Activated CD8-positive, alpha-beta memory T cell treated with anti-CD3 and anti-CD28 coated beads for 4 hours (primary cell): ENCODE data around the gene CD3D.
A peak's percentile ranks its signal among the peaks of the same experiment; 100 is the strongest.

ENCODE experiments used
- DNase-seq, 2 donors: peaks; one replicate each; pipeline ENCODE4 v3.0.0-alpha.2; 2020; ENCODE audit warnings: low read depth in 2 of 2

The CD3D gene

DNA sequence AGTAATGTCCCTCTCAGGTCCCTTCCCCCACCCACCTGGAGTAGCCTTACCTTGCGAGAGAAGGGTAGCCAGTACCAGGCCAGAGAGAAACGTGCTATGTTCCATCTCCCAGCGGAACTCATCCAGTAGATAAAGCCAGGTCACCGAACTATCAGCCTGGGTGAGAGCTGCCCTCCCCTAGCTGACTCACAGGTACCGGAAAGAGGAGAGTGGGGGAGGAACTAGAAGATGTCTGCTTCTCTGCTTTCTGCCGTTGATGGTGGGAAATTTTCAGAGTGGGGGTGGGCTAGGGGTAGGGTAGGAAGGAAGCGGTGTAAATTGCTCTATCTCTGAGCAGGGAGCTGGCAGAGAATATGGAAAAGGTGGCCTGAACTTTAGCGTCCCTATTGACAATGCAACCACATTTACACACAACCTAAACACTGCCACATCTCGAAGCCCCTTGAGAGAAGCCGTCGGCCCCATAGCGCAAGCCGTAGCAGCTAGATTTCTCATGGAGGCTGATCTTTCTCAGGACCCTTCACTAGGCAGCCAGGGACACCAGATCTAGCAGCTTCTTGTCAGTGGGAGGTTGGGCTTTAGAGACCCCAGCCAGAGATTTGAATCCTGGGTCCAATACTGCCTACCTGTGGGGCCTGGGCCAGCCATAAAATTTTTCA, at the start of gene CD3D:
Gene CD3D (minus strand): TSS at position 203 of the 659 bp plus-strand sequence. CDS start 98 bp downstream, at position 105.
- peak; percentile 30 to 62 for DNase-seq

GRCh38 chr11:118383657-118384056, 41.2 kb upstream of the CD3D start:
- DNase-seq: no peak

- no peak for DNase-seq
Measured at GRCh38 chr11:118382954-118383353, 40.4 kb upstream of the CD3D start.

DNA sequence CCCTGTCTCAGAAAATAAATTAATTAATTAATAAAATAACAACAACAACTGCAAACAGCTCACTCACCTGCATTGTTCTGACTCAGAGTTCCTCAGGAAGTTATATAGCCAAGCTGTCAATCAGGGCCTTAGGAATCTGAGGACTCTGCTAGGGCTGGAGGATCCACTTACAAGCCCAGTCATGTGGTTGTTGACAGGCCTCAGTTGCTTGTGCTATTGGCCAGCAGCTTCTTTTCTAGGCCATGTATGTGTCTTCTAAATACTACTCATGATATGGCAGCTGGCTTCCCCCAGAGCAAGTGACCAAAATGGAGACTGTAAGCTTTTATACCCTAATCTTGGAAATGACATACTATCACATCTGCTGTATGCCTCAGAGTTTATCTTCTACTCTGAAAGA, 38.1 kb upstream of the CD3D start:
- DNase-seq: no peak

GRCh38 chr11:118379497-118379896, 37.0 kb upstream of the CD3D start:
- no peak for DNase-seq

GRCh38 chr11:118375978-118376377, 33.5 kb upstream of the CD3D start:
- DNase-seq: no peak

DNA sequence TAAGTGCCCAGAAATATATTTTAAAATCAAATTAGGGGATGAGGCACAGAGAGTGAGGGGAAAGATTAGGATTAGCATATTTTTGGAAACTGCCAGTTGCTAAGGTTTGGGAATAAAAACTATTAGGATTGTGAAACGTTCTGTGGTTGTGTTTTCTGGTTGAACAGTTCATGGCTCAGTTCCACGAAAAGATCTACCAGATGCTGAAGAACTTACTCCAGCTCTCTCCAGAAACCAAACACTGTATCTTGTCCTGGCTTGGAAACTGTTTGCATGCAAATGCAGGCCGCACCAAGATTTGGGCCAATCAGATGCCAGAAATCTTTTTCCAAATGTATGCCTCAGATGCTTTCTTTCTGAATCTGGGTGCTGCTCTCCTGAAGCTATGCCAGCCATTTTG, 32.2 kb upstream of the CD3D start:
- DNase-seq: no peak

DNA sequence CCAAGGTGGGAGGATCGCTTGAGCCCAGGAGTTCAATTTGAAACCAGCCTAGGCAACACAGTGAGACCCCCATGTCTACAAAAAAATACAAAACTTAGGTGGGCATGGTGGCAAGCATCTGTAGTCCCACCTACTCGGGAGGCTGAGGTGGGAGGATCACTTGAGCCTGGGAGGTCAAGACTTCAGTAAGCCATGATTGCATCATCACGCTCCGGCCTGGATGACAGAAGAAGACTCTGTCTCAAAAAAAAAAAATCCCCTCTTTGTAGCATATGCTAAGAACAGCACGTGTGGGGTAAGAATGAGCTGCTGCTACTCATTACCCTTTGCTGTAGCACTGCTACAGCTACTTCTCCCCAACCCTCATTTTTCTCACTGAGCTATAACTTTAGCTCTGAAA, 31.4 kb upstream of the CD3D start:
- no peak for DNase-seq

DNA sequence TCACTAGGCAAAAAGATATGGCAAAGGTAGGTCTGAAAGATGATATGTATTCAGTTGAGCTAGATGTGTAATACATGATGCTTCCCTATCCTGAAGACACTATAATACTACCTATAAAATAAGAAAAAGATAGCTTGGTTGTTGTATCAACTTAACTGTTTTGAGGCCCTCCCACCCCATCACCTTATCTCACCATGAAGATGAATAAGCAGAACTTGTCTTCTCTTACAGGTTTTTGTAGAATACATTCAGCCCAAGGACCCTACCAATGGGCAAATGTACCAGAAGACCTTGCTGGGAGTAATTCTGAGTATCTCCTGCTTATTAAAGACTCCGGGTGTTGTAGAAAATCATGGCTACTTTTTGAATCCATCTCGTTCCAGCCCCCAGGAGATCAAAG, 30.8 kb upstream of the CD3D start:
- DNase-seq: no peak

GRCh38 chr11:118370774-118371173, 28.3 kb upstream of the CD3D start:
- DNase-seq: no peak

DNA sequence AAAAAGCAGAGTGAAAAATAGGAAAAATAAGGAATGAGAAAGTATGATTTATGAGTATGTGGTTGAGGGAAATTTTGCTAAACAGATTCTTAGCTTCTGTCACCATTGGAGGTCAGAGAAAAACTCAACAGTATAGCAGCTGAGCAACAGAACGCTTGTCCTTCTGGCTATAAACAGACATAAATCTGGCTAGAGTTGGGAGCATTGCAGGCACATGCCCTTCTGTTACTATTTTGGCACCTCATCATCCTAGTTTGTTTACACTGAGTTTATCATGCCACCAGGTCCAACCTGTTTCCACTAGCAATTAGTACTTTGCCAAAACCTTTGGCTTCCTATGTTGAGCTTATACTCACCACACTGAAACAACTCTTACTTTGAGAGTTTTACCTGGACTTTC, 23.8 kb upstream of the CD3D start:
- no peak for DNase-seq

- DNase-seq: no peak
Measured at GRCh38 chr11:118364956-118365615, 22.6 kb upstream of the CD3D start.

DNA sequence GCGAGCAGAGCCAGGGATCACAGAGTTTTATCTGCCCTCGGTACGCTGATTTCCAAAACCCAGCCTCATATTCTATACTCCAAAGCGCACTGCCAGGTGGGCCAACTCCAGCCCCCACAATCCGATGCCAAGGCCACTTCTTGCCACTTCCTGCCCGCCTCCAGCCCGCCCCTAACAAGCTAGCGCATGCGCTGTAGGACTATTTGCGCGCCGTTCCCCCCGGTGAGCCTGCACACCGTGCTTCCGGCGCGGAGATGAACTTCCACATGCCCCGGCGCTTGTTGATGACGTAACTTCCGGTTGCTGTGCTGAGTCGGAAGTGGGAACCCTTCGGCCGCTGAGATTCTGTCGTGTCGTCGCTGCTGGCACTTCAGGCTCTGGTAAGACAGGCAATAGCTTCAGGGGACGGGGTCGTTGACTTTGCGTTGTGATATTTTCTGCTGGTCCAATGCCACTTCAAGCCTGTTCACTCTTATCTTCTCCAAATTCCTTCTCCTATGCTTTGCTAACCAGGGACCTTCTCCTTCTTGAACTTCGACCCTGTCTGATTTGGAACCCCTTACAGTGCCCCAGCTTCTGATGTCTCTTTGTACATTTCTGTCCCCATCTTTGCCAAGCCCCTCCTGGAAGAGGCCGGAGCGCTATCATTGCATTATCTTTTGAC, 16.9 kb upstream of the CD3D start, which contains the start of gene UBE4A:
Gene UBE4A (plus strand): TSS at position 306 of the 664 bp plus-strand sequence. CDS start 5,481 bp downstream, outside the sequence.
- DNase-seq: peak; percentile 98

DNA sequence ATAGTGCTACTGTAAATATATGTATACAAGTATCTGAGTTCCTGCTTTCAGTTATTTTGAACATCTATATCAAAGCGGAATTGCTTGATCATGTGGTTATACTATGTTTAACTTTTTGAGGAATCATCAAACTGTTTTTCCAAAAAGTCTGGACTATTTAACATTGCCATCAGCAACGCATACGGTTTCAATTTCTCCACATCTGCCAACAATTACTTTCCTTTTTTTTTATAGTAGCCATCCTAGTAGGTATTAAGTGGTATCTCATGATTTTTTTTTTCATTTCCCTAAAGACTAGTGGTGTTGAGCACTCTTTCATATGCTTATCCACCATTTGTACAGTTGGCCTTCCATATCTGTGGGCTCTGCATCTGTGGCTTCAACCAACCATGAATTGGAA, 15.6 kb upstream of the CD3D start:
- DNase-seq: no peak

GRCh38 chr11:118353084-118353710, 10.7 kb upstream of the CD3D start:
- DNase-seq: no peak

GRCh38 chr11:118349475-118349874, 7.0 kb upstream of the CD3D start:
- DNase-seq: no peak

GRCh38 chr11:118343981-118344515, 1.5 kb upstream of the CD3D start, which contains the start of gene CD3G:
Gene CD3G (plus strand): TSS chr11:118344344. CDS start chr11:118344424, 80 bp downstream.
- peak; percentile 30 to 39 for DNase-seq

DNA sequence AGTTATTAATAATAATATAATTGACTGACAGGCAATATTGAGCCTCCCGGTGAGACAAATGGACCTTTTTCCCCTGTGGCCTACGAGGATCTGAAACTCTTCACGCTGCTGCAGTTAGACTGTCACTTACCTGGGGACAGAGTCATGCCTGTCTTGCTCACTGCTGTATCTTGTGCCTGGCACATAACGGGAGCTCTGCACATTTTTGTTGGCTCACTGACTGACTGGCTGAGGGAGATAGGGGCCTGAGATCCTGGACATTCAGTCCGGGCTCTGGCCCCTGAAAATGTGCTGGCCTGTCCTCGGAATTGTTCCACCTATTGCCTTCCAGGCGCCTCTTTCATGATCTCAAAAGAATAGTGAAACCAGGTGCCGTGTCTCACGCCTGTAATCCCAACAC, 743 bp upstream of the CD3D start:
- no peak for DNase-seq

DNA sequence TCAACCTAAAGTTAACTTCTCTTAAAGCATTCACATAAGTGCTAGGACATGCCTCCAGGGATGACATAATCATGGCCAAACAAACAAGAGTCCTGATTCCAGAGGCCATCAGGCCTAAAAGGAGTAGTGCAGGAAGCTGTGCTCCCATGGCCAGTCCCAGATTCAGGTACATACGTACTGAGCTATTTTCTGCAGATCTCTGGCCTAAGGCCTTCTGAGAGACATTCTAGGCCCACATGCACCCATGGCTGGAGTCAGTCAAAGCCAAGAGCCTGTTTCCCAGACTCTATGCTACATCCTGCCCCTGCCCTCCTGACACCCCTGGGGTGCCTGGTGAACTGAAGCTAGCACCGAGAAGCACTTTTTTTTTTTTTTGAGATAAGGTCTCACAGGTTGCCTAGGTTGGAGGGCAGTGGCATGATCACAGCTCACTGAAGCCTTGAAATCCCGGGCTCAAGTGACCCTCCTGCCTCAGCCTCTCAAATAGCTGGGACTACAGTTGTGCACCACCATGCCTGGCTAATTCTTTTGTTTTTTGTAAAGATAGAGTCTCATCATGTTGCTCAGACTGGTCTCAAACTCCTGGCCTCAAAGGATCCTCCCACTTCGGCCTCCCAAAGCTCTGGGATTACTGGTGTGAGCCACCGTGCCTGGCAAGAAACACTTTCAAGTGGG, 553 bp downstream of the CD3D start:
- no peak for DNase-seq

GRCh38 chr11:118341261-118341660, 1.2 kb downstream of the CD3D start:
- no peak for DNase-seq

DNA sequence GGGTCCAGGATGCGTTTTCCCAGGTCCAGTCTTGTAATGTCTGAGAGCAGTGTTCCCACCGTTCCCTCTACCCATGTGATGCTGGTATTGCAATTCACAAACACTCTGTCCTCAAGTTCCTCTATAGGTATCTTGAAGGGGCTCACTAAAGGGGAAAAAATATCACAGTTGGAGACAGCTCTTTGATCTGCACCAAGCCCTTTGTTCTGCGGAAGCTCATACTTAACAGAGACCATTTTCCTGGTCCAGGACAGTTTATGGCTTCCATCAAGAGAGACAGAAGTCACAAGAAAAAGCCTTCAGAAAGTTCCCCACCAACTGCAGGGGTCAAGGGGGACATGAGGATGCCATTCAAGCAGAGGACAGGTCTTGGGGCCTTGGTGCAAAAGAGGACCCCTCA, 2.1 kb downstream of the CD3D start:
- no peak for DNase-seq
